SIG-M5 treated with dmso at 0.1 percent for 504 hours (cell line): ENCODE measurements around the gene UEVLD.
A peak's percentile ranks its signal among the peaks of the same experiment; 100 is the strongest.
"Not testable (repeated sequence)": the region's sequence is repeated elsewhere in the genome, so short reads cannot be mapped to it uniquely, and the experiment has no call there.

Experiments used
- DNase-seq: peaks from one replicate; lab custom pipeline; 2025; ENCODE audit not compliant: unreplicated experiment; lab: John Stamatoyannopoulos, UW

Gene UEVLD

GRCh38 chr11:18588297-18589252 lies at the start of gene UEVLD:
Gene UEVLD (minus strand): TSS chr11:18588734. CDS start chr11:18588654, 80 bp downstream.
- DNase-seq = peak; percentile 74

- peak; percentile 98 for DNase-seq
These were observed 45.9 kb upstream of the UEVLD start, which contains the start of gene SPTY2D1 for GRCh38 chr11:18634140-18635032. Gene SPTY2D1 (minus strand): TSS chr11:18634342. CDS start chr11:18634257, 85 bp downstream.

- no peak for DNase-seq
These were observed 45.0 kb upstream of the UEVLD start for GRCh38 chr11:18633256-18634139.

- DNase-seq = no peak
These were observed 44.3 kb upstream of the UEVLD start for GRCh38 chr11:18632841-18633240.

- DNase-seq = no peak
These were observed 35.6 kb upstream of the UEVLD start for GRCh38 chr11:18624161-18624560.

- DNase-seq = no peak
These were observed 35.2 kb upstream of the UEVLD start for GRCh38 chr11:18623707-18624106.

GRCh38 chr11:18618342-18619025 lies 29.9 kb upstream of the UEVLD start:
- no peak for DNase-seq

- peak; percentile 6 for DNase-seq
These were observed 29.3 kb upstream of the UEVLD start for GRCh38 chr11:18617688-18618341.

GRCh38 chr11:18615628-18616392 lies 27.3 kb upstream of the UEVLD start:
- DNase-seq = peak; percentile 86

GRCh38 chr11:18614667-18615066 lies 26.1 kb upstream of the UEVLD start:
- DNase-seq = no peak

GRCh38 chr11:18612394-18612793 lies 23.9 kb upstream of the UEVLD start:
- no peak for DNase-seq

GRCh38 chr11:18611196-18611595 lies 22.7 kb upstream of the UEVLD start:
- DNase-seq = no peak

- no peak for DNase-seq
These were observed 19.8 kb upstream of the UEVLD start for GRCh38 chr11:18608376-18608775.

GRCh38 chr11:18600915-18601569 lies 12.5 kb upstream of the UEVLD start:
- DNase-seq = no peak

GRCh38 chr11:18599739-18600230 lies 11.3 kb upstream of the UEVLD start, which contains the start of gene MISFA:
Gene MISFA (plus strand): TSS chr11:18599789. CDS start chr11:18599929, 140 bp downstream.
- no peak for DNase-seq

GRCh38 chr11:18594999-18595749 lies 6.6 kb upstream of the UEVLD start:
- no peak for DNase-seq

GRCh38 chr11:18594088-18594487 lies 5.6 kb upstream of the UEVLD start:
- DNase-seq = not testable (repeated sequence)
